ENCODE measurements around the gene TTLL5.

Gene TTLL5

GRCh38 chr14:75742867-75743266 is 81.8 kb downstream of the TTLL5 start:
- DNase-seq = no peak
- Histone ChIP-seq H3K9me3 (no peaks in the 10 kb centered on the region), H3K27me3 (no peaks in the 10 kb centered on the region), H3K36me3 (peaks cover 11% of the 10 kb centered on the region), H3K4me1 (no peaks in the 10 kb centered on the region), H3K4me3 (ENCODE audit: low read depth, low read length) (no peak overlapping the region)
- TF ChIP-seq, protein P1, sequence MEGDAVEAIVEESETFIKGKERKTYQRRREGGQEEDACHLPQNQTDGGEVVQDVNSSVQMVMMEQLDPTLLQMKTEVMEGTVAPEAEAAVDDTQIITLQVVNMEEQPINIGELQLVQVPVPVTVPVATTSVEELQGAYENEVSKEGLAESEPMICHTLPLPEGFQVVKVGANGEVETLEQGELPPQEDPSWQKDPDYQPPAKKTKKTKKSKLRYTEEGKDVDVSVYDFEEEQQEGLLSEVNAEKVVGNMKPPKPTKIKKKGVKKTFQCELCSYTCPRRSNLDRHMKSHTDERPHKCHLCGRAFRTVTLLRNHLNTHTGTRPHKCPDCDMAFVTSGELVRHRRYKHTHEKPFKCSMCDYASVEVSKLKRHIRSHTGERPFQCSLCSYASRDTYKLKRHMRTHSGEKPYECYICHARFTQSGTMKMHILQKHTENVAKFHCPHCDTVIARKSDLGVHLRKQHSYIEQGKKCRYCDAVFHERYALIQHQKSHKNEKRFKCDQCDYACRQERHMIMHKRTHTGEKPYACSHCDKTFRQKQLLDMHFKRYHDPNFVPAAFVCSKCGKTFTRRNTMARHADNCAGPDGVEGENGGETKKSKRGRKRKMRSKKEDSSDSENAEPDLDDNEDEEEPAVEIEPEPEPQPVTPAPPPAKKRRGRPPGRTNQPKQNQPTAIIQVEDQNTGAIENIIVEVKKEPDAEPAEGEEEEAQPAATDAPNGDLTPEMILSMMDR (IDR thresholded peaks at IDR 0.05; ENCODE audit: low read depth, low read length) = no peak

DNA sequence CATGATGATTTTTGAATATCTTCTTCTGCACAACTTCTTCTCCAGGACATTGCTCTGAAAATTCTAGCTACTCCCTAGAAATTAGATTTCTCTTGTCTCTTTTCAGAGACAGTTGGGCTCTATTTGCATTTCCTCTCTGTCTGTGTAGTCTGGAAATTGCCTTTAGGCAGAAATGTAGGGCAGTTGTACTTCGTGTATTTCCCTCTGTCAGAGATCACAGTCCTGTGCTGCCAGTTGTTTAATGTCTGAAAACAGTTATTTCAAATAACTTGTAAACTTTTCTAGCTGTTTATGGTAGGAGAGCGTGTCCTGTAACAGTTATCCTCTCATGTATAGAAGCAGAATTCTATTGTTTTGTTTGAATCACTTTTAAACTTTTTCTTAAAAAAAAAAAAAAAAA is 86.9 kb downstream of the TTLL5 start:
- no peaks in the 10 kb centered on the region for H3K9me3 ChIP-seq
- no peaks in the 10 kb centered on the region for H3K27me3 ChIP-seq
- peaks cover 9% of the 10 kb centered on the region for H3K36me3 ChIP-seq
- peaks cover 7% of the 10 kb centered on the region for H3K4me1 ChIP-seq
- TF ChIP-seq, protein P1 (IDR thresholded peaks at IDR 0.05; ENCODE audit: low read depth, low read length) = no peak
- no peak for DNase-seq
- no peak overlapping the region for H3K4me3 ChIP-seq (ENCODE audit: low read depth, low read length)

DNA sequence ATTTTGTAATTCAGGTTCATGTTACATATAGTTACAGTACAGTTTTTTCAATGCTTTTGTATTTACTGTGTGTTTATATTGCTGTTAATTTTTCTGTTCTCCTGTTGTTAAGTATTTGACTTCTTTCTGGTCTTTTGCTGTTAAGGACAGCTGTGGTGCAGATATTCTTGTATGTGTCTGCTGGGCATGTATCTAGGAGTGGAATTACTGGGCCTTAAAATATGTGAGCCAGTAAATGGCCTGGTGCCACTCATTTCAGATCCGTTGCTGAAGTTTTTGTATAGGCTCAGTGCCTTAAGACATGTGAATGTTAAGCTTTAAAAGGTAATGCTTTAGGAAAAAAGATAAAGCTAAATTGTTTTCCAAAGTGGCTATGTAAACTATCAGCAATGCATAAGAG is 87.3 kb downstream of the TTLL5 start:
- peaks cover 7% of the 10 kb centered on the region for H3K4me1 ChIP-seq
- no peaks in the 10 kb centered on the region for H3K27me3 ChIP-seq
- H3K9me3 ChIP-seq = no peaks in the 10 kb centered on the region
- H3K4me3 ChIP-seq (ENCODE audit: low read depth, low read length) = no peak overlapping the region
- TF ChIP-seq, protein P1 (IDR thresholded peaks at IDR 0.05; ENCODE audit: low read depth, low read length) = no peak
- H3K36me3 ChIP-seq = peaks cover 6% of the 10 kb centered on the region
- DNase-seq = no peak

GRCh38 chr14:75751296-75751695 is 90.2 kb downstream of the TTLL5 start:
- no peak for DNase-seq
- H3K36me3 ChIP-seq = peaks cover 6% of the 10 kb centered on the region
- H3K9me3 ChIP-seq = no peaks in the 10 kb centered on the region

DNA sequence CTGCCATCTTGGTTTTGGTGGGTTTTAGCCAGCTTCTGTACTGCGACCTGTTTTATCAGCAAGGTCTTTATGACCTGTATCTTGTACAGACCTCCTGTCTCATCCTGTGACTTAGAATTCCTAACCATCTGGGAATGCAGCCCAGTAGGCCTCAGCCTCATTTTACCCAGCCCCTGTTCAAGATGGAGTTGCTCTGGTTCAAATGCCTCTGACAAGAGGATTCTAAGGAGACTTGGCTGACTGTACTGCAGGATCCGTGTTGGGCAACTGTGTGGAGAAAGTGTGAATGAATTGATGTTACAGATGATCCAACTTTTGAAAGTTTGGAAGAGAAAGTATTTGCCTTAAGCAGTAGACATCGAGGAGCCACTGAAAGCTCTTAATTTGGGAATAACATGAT is 91.0 kb downstream of the TTLL5 start:
- TF ChIP-seq, protein P1 (IDR thresholded peaks at IDR 0.05; ENCODE audit: low read depth, low read length) = no peak
- H3K36me3 ChIP-seq = peaks cover 6% of the 10 kb centered on the region
- no peak overlapping the region for H3K4me3 ChIP-seq (ENCODE audit: low read depth, low read length)
- DNase-seq = no peak
- no peaks in the 10 kb centered on the region for H3K27me3 ChIP-seq
- peaks cover 7% of the 10 kb centered on the region for H3K4me1 ChIP-seq
- H3K9me3 ChIP-seq = no peaks in the 10 kb centered on the region

More at GRCh38 chr14:75751296-75751695, 90.2 kb downstream of the TTLL5 start:
- no peak overlapping the region for H3K4me3 ChIP-seq (ENCODE audit: low read depth, low read length)
- H3K27me3 ChIP-seq = no peaks in the 10 kb centered on the region
- TF ChIP-seq, protein P1 (IDR thresholded peaks at IDR 0.05; ENCODE audit: low read depth, low read length) = no peak
- peaks cover 7% of the 10 kb centered on the region for H3K4me1 ChIP-seq

- H3K36me3 ChIP-seq = peaks cover 2% of the 10 kb centered on the region; the same call in 1 of the 2 replicates
- no peaks in the 10 kb centered on the region for H3K9me3 ChIP-seq
- DNase-seq = no peak
- H3K4me1 ChIP-seq = peaks cover 7% of the 10 kb centered on the region
- TF ChIP-seq, protein P1 (IDR thresholded peaks at IDR 0.05; ENCODE audit: low read depth, low read length) = no peak
- H3K27me3 ChIP-seq = no peaks in the 10 kb centered on the region
- H3K4me3 ChIP-seq (ENCODE audit: low read depth, low read length) = no peak overlapping the region
Measured at GRCh38 chr14:75752907-75753594, 92.0 kb downstream of the TTLL5 start.

Measured in BE2C (cell line).